CD4-positive, alpha-beta T cell treated with Interleukin-2 at 100 ng/mL for 4 hours (primary cell): ENCODE data around the gene SORL1.

Source experiments
- DNase-seq: peaks from one replicate; pipeline ENCODE4 v3.0.0-alpha.2; 2020; ENCODE audit warnings: low spot score

SORL1 gene

DNA sequence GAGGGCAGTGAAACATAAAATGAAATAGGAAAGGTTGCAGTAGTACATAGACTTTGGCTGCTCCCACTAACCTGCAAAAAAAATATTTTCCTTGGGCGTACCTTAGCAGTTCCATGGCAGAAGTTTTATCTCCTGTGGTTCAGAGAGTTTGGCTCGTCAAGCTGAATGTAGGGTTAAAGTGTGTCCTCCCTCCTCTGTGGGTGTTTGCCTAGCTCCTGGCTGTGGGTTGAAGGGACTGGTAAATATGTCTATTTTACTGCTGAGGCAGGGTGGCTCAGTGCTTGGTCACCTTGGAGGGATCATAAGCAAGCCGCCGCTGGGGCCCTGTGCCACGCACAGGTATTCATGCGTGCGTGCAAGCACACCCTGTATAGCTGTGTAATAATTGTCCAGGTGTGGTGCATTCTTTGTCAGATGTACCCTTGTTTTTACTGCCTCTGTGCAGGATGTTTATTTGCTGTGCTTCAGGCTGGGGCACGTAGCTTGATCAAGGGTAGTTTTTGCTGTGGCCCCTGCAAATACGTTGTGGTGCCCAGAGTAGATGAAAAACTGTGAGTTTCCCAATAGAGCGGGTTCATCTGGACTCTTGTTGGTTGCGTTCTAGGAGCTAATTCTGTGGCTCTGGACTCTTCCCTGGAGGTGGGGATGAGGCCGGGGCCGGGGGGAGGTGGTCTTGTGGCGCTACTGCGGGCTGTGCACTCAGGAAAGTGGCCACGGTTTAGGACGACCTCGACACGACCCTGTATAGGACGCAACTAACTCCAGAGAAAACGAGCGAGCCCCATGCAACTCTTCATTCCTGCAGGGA, 732 bp upstream of the SORL1 start:
- peak; percentile 53 for DNase-seq

DNA sequence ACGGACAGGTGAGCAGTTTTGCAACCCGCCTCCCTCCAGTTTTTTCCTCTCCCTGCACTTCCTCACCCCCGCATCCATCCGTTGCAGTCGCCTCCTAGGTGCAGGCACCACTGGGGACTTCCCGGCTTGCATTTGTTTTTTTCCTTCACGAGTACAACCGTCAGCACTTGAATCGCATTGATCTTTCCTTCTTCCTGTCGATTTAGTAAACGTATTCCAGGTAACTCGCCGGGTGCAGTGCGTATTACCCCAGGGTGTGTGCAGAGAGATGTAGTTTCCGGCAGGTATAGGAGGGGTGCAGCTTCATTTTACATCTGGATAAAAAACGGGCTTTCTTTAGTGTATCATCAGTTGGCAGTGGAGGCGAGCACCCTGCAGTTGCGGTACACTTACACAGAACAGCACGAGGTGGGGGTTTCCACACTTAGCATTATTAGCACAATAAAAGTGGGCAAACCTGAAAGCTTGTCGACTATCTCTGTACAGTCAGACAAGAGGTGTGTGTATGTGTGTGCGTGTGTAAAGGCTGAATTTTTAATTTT, 566 bp downstream of the SORL1 start, which contains the start of gene SORL1-AS1:
Gene SORL1-AS1, minus strand, starts transcription at position 359 of the 542 bp plus-strand sequence.
- peak; percentile 88 for DNase-seq

DNA sequence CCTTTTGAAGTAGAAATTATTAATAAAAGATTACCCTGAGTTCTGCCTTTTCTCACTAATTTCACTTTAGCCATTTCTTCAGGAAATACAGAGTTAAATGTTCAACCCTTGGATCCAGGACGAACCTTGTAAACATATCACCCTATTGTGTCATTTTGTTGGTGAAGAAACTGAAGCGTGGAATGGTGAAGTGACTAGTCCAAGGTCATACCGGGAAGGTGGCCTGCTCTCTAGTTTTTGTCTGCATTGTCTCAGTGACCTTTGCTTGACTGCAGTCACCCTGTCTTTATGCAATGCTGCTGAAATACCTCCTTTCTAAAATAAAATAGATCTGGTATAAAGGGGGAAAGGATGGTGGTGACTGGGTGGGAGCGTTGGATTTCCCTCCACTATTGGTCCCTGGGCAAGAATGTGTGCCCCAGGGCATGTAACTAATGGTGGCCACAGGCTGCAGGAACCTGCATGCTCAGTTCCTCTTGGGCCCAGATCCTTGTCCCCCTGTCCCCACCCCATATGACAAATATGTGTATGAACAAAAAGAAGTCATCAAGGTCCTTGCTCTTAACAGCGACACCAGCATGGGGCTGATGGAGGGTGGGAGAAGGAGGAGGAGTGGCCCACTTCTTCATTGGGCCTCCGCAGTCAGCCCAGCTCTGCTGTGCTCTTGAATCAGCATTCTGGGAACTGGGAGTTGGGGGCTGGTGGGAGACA, 1.6 kb downstream of the SORL1 start:
- DNase-seq = no peak

DNA sequence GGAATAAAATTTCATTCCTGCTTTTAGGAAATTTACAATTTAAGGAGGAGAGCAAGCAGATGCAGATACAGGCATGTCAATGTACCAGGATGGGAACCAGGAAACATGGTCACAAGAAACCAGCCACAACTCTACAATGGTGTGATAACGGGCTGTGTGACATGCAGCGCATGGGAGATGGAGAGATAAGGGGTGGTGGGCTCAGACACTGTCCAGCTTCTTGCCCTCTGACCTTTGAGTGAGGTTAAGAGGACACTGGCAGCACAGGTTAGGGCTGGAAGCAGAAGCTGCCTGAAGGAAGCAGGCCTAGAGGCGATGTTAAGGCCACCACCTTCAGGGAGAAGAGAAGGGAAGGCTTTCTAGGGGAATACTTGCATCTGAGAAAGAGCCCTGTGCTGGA, 3.0 kb downstream of the SORL1 start:
- DNase-seq = no peak

DNA sequence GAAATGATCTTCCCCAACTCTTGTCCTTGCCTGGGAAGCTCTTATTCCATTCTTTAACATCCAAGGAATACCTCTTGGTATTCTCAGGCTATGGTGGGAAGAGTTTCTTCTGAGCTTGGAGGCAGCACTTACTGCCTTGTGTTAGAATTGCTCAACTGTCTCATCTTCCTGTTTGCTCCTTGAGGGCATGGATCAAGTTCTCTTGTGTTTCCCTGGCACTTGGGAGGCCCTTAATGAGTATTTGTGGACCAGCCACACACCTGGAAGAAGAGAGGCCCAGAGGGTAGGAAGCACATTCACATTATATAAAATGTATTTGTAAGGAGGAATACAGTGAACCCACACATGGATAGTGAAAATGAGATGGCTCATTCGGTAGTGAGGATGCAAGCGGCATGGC, 4.0 kb downstream of the SORL1 start:
- DNase-seq = no peak

DNA sequence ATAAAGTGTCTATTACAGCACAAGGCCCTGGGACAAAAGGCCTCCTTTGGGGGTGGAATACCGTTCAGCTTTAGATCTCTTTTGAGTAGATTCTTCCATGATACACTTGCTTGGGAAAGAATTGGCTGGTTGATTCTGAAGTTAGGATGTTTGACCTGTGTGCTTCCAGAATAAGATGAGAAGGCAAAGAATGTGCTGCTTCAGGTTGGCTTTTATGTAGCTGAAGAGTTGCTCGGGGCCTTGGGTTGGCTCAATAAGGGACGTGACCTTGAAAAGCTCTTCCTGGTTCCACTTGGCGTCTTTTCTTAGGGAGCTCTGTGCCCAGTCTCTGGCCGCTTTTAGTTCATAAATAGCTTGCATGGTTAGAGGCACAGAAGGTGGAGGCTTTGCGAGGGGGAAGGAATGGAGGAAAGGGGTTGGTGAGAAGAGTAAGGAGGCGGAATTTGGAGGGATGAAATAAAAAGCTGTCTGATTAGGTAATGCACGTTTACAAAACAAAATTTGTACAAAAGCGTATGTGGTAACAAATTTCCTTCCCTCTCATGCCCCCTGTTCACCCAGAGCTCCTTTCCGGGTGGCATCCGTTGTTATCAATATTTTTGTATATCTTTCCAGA, 4.8 kb downstream of the SORL1 start:
- no peak for DNase-seq

DNA sequence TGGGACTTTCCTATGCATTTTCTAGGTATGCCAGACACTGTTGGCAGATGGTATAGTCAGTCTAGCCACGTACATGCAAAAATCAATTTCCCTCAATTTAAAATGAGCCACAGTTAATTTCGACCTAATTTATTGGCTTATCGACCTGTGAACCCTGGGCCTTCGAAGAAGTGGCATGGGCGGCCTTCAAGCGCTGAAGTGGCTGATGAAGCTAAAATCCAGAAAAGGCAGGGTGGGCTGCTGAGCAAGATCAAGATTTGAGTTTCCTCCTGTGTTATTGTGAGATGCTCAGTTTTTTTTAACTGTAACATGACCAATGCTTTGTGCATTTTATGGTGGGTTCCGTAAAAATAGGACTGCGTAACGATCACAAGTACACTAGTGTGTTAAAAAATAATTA, 6.4 kb downstream of the SORL1 start:
- no peak for DNase-seq

DNA sequence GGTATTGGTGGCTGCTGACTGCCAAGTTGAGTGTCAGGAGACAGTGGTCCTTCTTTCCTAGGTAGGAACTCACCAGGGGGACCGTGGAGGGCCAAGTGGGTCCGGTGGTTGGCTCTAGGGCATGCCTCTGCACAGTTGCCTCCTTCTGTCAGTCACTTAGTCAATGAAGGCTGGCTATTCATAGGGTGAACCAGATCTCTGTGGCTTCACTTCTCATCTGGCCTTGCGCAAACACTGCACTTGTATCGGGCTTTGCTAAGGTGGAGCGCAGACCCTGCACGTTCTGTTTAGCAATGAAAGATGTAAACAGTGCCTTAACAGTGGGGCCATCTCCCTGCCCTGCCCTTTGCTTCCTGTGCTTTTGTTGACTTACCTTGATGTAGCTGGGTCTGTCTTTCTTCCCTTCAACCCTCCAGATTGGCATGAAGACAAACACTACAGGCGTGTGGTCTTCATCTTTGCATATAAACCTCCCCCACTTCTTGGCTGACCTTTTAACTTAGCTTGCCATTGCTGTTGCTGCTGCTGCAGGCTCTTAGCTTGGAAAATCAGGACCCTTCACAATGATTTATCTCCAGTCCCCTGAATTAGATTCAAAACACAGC, 7.4 kb downstream of the SORL1 start:
- DNase-seq = peak; percentile 66

DNA sequence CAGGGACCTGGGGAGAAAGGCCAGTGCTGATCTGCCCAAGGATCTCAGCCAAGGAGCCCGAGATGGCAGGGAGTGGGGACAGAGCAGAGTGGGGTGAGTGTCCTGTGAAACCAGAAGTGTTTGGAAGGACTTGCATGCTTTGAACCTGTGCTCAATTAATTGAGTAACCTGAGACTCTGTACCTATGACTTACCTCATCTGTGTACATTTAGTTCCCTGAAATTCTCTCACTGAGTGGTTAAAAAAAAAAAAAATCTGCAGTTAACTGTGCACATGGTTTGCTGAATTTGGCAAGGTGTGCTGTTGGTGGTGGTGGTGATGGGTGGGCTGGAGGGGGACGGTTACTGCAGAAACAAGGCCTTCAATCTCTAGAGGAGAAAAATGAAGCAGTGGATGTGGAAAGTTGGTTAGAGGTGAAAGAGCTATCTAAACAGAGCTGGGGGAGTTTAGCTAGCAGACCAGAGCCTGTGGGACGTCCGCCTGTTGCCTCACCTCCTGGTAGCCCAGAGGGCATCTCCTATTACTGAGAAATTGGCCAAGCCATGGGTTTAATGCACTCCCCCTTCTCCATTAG, 8.9 kb downstream of the SORL1 start:
- no peak for DNase-seq

DNA sequence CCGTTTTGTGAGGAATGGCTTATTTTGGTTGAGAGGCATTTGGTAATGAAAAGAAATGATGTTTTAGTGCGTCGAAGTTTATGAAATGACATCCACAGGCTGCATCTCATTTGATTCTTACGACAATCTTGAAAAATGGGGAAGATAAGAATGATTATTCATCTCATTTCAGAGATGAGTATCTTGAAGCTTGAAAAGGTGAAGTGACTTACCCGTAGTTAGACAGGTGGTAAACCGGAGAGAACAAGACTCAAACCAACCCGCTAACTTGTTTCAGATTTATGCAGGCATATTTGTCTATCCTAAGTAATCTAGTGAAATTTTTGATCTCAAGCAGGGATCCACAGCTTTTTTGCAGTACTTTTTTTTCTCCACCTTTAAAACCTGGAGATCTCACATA, 9.7 kb downstream of the SORL1 start:
- no peak for DNase-seq

DNA sequence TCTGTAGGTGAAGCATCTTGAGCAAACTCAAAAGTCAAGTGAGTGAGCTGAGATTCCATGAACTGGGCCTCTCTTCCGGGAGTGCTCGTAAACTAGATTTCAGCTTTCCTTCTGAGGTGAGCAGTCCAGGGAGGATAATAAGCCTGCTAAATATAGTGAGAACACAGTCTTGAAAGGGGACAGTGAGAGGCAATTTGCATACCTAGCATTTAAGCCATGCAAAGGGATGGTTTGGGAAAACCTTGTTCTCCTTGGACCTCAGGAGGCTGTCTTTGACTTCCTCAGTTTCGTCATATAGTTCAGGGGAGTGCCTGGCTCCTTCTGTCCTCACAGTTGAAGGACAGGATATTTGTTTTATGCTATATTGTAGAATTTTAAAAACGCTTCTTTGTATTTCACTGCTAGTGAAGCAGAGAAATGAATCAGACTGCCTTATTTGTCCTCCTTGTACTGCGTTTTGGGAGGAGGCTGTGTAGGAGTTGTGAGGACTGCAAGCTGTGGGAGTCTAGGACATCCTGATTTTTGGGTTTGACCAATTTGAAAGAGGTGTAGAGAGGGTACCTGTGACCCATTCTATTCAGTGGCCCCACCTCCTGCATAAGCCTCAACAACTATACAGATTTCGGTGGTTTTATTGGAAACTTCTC, 11.7 kb downstream of the SORL1 start:
- DNase-seq = no peak

DNA sequence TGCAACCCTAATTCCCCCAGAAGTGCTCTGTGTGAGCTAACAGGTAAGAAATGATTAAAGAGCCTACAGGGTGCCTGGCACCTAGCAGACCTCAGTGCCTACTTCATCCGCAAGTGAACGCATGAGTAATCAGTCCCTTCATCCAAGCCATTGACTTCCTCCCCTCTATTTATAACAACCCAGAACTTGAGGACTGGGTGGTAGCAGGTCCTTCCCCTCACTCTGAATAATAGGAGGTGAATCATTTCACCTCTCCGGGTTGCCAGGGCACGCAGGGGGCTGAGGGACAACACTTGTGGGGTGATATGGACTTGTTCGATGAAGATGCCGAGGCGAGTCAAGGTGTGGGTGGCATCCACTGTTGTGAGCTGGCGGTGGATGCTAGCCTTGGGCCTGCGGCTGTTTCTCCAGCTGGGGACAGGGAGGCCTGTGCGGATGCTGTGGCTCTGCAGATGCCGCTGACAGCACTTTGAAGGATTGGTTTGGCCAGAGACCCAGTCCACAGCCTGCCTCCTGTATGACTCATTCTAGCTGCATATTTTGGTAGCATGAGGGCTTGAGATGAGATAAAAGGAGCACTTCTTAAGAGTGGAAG, 12.3 kb downstream of the SORL1 start:
- peak; percentile 91 for DNase-seq

DNA sequence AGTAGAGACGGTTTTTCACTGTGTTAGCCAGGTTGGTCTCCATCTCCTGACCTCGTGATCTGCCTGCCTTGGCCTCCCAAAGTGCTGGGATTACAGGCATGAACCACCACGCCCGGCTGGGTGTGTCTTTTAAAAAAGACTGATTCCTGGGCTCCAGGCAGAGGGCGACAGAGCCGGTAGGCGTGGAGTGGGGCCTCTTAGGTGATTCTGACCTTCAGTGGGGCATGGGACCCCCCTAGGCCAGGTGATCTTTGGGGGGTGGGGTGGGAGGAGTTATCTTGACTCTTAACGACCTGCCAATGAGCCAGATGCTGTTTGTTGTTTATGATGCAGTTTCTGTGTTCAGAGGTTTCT, 13.6 kb downstream of the SORL1 start:
- DNase-seq = no peak

DNA sequence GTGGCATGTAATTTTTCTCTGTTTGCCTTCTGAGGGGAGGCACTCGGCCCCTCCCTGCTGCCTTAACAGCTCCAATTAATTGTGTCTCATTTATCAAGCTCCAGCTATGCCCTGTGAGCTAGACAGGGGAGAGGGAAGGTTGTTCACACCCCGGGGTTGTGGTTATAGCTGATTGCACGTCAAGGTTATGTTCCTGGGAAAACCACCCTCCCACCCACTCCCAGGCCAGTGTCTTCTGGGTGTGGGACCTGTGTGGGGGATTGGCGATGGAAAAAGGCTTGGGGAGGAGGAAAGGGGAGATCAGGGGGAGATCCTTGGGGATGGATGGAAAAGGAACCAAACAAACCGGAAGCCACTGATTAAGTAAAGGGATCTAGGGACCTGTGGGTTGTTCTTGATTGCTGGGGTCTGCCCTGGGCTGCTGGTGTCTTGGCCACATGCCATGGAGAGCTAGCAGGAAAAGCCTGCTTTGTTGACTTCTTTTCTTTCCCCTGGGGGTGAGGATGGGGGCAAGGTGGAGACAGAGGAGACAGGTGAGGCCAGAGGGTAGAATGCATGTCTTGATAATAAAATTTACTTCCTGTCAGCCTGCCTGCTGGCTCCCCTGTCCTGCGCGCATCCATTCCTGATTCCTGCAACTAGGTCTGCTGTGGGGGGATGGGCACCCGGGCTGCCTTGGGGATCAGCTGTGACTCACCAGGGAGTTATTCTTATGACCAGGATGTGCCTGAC, 14.1 kb downstream of the SORL1 start:
- DNase-seq = peak; percentile 80

DNA sequence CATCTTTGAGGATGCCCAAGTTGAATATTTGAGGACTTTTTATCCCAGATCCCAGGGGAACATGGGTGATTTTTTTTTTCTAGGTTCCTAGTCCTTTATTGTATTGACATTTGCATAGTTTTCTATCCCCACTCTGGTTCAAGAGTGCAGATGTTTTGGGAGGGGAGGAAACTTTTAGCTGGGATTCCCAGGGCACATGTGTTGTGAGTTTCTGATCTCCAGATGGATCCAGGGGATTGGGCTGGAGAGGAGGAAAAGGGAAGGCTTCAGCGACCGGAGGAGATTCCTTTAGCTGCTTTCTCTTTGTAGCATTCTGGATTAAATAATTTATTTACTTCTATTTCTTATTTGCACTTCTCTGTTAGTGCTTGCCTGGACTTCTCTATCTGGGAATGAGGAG, 15.4 kb downstream of the SORL1 start:
- DNase-seq = no peak

DNA sequence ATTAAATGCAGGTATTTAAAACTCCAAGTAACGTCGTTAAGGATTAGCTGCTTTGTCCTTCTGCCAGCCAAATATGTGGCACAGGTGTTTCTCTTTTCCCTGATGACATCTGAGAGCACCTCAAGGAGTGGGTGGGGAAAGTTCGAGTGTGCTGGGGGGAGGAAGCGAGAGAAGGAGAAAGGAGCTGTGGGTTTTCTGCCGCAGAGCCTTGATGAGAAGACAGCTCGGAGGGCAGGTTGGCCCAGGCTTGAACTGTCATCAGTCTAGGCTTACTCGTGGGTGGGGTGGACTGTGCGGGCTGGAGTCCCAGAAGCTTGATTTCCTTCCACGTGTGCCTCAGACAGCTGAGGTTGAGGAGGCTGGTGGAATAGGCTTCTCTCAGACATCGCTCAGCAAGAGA, 15.9 kb downstream of the SORL1 start:
- peak; percentile 82 for DNase-seq

DNA sequence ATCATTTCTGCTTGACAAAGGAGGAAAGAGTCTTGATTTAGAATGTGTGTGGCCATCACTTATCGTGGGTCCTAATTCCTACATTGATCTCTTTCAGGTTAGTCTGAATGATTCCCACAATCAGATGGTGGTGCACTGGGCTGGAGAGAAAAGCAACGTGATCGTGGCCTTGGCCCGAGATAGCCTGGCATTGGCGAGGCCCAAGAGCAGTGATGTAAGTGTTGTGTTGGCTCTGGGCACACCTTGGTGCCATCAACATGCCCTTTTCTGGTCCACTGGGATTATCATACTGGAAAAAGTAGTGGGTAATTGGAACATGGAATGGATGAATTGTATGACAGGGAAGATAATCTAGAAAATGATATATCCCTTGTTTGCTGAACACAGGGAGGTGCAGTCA, 17.8 kb downstream of the SORL1 start:
- DNase-seq = no peak

DNA sequence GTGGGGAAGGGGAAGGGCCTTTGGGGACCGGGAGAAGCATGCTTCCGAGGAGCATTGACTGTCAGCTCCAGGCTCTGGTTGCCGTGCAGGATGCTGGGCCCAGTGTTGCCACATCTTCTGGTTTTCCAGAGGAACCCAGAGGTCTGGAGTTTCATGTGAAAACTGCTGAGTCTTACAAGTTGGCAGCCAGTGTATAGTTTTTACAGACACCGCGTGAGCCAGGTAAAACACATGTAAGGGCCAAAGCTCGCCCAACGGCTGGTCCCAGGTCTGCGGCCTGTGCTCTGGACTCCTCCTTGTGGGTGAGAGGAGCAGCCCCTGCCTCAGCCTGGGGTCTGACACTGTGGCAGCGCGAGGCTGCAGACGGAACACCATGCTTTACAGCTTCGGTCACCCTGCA, 19.1 kb downstream of the SORL1 start:
- DNase-seq = no peak

DNA sequence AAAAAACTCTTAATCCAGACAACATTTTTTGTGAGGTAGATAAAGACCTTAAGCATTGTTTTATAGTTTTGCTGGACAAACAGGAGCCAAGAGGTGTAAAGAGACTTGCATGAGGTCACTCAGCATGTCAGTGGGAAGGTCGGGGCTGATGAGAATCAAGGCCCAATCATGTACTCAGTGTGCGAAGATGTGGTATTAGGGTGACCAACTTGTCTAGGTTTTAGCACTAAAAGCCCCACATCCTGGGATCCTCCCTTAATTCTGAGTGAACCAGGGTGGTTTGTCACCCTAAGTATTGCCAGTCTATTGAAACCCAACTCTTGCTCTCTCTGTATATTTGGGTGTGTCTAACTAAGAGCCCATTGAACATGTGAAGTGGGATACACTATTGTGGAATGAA, 20.2 kb downstream of the SORL1 start:
- DNase-seq = peak; percentile 61

DNA sequence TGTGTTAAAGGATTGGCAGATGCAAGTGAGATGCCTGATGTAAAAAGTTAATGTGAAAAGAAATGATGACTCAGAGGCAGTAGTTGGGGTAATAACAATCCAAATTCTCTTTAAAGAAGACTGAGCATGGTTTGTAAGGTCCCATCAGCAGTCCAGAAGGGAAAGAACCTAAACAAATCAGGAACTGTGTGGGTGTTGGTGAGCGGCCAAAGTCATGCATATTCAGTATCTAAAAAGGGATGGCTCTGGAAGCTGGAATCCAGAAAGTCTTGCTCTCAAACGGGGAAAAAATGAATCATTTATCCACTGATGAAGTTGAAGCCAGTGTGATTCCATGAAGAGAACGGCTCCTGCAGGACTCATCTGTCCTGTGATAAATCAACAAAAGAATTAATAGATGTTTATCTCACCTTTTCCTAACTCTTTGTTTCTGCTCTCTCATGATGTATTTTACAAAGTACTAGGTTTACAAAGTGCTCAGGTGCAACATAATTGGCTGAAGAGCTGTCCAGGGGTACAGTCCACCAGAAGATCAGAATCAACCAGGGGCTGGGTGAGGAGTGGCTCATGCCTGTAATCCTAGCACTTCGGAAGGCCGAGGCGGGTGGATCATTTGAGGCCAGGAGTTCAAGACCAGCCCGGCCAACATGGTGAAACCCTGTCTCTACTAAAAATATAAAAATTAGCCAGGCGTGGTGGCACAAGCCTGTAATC, 21.1 kb downstream of the SORL1 start:
- no peak for DNase-seq
